NCI-H2107 (cell line): ENCODE results near the gene DCTN5.
"Not testable (repeated sequence)": the region's sequence is repeated elsewhere in the genome, so short reads cannot be mapped to it uniquely, and the experiment has no call there.

Experiments
- DNase-seq: peaks from one replicate; lab custom pipeline; 2025; lab: John Stamatoyannopoulos, UW

DCTN5 gene

GRCh38 chr16:23640931-23641765 lies at the start of gene DCTN5, which contains the start of gene PALB2:
Gene DCTN5, plus strand, starts transcription at chr16:23641466. Its CDS starts 77 bp downstream, at chr16:23641543.
Gene PALB2, minus strand, starts transcription at chr16:23641310. Its CDS starts 153 bp downstream, at chr16:23641157.
- peak; percentile 69 for DNase-seq

- DNase-seq, result no peak
Observed at GRCh38 chr16:23594186-23594585, 47.1 kb upstream of the DCTN5 start.

- no peak for DNase-seq
Observed at GRCh38 chr16:23595246-23595950, 45.9 kb upstream of the DCTN5 start.

GRCh38 chr16:23595951-23596720 lies 45.1 kb upstream of the DCTN5 start, which contains the start of gene NDUFAB1:
Gene NDUFAB1, minus strand, starts transcription at chr16:23596316. Its CDS starts 26 bp downstream, at chr16:23596290.
- DNase-seq, result peak; percentile 82

GRCh38 chr16:23597003-23597756 lies 44.1 kb upstream of the DCTN5 start:
- DNase-seq, result no peak

- no peak for DNase-seq
Observed at GRCh38 chr16:23607726-23608125, 33.5 kb upstream of the DCTN5 start.

- DNase-seq, result no peak
Observed at GRCh38 chr16:23608194-23608593, 33.1 kb upstream of the DCTN5 start.

- DNase-seq, result no peak
Observed at GRCh38 chr16:23609929-23610328, 31.3 kb upstream of the DCTN5 start.

- DNase-seq, result not testable (repeated sequence)
Observed at GRCh38 chr16:23610905-23611304, 30.4 kb upstream of the DCTN5 start.

GRCh38 chr16:23611936-23612335 lies 29.3 kb upstream of the DCTN5 start:
- no peak for DNase-seq

GRCh38 chr16:23615805-23616204 lies 25.5 kb upstream of the DCTN5 start:
- no peak for DNase-seq

- DNase-seq, result no peak
Observed at GRCh38 chr16:23624092-23624491, 17.2 kb upstream of the DCTN5 start.

GRCh38 chr16:23629516-23629915 lies 11.8 kb upstream of the DCTN5 start:
- no peak for DNase-seq

- not testable (repeated sequence) for DNase-seq
Observed at GRCh38 chr16:23631874-23632273, 9.4 kb upstream of the DCTN5 start.

- DNase-seq, result no peak
Observed at GRCh38 chr16:23634461-23635036, 6.7 kb upstream of the DCTN5 start.

GRCh38 chr16:23635958-23636357 lies 5.3 kb upstream of the DCTN5 start:
- no peak for DNase-seq

GRCh38 chr16:23640615-23640930 lies 693 bp upstream of the DCTN5 start:
- DNase-seq, result no peak

- DNase-seq, result no peak
Observed at GRCh38 chr16:23642246-23642774, 1.0 kb downstream of the DCTN5 start.

- DNase-seq, result no peak
Observed at GRCh38 chr16:23650674-23651416, 9.6 kb downstream of the DCTN5 start.

- DNase-seq, result no peak
Observed at GRCh38 chr16:23651943-23652468, 10.7 kb downstream of the DCTN5 start.
